GM21529 (cell line): ENCODE data around the gene SAMD9.
"Not testable (repeated sequence)": the region's sequence is repeated elsewhere in the genome, so short reads cannot be mapped to it uniquely, and the experiment has no call there.

ENCODE experiments used
- ATAC-seq: cut with Tn5 transposase; IDR thresholded peaks from one replicate; pipeline ENCODE4 v1.9.1; 2021; ENCODE audit not compliant: unreplicated experiment

Gene SAMD9

DNA sequence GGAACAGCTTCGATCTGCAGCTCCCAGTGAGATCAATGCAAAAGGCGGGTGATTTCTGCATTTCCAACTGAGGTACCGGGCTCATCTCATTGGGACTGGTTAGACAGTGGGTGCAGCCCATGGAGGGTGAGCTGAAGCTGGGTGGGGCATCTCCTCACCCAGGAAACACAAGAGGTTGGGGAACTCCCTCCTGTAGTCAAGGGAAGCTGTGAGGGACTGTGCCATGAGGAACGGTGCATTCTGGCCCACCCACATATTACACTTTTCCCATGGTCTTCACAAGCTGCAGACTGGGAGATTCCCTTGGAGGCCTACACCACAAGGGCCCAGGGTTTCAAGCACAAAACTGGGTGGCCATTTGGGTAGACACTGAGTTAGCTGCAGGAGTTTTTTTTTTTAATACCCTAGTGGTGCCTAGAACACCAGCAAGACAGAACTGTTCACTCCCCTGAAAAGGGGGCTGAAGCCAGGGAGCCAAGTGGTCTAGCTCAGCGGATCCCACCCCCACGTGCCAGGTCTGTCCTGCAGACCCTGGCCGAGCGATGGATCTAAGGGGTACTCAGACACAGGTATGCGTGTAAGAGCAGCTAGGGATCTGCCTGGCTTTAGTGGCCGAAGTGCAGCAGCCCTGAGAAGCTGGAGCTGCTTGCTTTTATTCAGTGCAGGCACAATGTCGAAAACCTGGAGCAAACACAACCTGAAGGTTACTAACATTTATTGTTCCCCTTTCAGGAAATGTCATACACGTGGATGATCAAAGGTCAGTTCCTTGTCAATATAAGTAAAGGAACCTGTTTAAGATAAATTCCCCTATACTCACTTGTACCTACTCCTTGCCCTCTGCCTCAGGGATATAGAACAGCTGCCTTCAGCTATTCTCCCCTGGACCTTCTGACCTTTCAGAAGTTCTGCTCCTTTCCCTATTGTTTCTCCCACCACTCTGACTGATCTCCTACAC is 3.1 kb upstream of the SAMD9 start:
- ATAC-seq, result no peak

- no peak for ATAC-seq
Observed at GRCh38 chr7:93119191-93119905, 1.6 kb upstream of the SAMD9 start.

GRCh38 chr7:93117327-93117726 is 452 bp downstream of the SAMD9 start:
- ATAC-seq, result no peak

DNA sequence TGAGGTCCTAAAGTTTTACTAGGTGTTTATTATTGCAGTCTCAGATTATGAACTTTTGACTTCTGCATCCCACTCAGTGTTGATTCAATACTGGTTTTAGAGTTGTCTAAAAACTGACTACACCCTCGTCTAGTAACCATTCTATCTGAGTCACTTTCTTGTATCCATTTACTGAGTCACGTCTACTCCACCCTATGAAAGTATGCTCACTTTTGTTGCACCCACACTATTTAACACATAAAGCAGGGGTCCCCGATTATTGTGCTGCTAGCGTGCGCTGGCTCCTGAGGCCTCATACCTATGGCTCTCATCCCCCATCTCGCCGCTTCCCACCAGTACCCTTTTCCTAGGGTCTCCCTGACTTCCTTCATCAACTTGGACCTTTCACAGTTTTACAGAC is 2.0 kb downstream of the SAMD9 start:
- ATAC-seq, result no peak

GRCh38 chr7:93108003-93108402 is 9.8 kb downstream of the SAMD9 start:
- no peak for ATAC-seq

- ATAC-seq, result no peak
Observed at GRCh38 chr7:93097388-93097787, 20.4 kb downstream of the SAMD9 start.

GRCh38 chr7:93092757-93093370 is 24.9 kb downstream of the SAMD9 start:
- ATAC-seq, result peak; percentile 89

DNA sequence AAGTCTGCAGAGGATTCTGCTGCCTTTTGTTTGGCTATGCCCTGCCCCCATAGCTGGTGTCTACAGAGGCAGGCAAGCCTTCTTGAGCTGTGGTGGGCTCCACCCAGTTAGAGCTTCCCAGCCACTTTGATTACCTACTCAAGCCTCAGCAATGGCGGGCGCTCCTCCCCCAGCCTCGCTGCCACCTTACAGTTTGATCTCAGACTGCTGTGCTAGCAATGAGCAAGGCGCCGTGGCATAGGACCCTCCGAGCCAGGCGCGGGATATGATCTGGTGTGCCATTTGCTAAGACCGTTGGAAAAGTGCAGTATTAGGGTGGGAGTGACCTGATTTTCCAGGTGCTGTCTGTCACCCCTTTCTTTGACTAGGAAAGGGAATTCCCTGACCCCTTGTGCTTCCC is 44.4 kb downstream of the SAMD9 start:
- not testable (repeated sequence) for ATAC-seq

- no peak for ATAC-seq
Observed at GRCh38 chr7:93062599-93062998, 55.2 kb downstream of the SAMD9 start.

- no peak for ATAC-seq
Observed at GRCh38 chr7:93060865-93061264, 56.9 kb downstream of the SAMD9 start.

DNA sequence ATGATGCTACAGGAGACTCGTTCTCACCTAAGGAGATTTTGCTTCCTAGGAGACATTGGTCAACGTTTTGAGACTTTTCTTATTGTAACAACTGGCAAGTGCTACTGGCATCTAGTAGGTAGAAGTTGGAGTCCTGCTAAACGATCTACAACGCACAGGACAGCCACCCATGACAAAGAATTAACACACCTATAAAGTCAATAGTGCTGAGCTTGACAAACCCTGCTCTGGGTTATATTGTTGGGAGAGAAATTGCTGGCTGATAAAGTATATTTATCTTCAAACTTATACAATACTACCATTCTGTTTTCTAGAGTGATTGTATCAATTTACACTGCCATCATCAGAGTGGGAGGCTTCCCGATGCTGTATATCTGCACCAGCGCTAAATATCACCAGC is 57.8 kb downstream of the SAMD9 start:
- no peak for ATAC-seq

DNA sequence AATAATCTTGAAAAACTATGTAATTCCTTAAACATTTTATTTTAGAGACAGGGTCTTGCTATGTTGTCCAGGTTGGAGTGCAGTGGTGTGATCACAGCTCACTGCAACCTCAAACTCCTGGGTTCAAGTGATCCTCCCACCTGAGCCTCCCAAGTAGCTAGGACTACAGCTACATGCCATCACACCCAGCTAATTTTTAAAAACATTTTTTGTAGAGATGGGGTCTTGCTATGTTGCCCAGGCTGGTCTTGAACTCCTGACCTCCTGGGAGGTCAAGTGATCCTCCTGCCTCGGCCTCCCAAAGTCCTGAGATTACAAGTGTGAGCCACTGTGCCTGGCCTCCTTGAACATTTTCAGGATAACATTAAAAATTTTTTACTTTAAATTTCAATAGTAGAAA is 61.2 kb downstream of the SAMD9 start:
- not testable (repeated sequence) for ATAC-seq

GRCh38 chr7:93055543-93056107 is 62.2 kb downstream of the SAMD9 start:
- ATAC-seq, result peak; percentile 72

DNA sequence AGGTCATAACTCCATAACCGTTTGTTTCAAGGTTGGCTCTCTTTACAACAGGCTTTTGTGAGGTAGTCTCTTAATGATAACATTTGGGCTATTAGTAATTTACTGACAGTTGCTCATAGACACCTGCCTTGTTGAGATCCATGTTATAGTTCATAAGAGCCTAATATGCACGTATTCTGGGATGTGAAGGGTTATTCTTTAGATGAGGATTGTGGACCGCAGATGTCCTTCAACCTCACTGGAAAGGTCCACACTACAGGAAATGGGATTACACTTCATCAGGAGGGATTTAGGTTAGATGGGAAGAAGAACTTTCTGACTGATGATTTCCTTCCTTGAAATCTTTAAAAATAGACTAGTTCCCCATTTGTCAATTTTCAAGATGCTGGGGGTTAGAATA is 62.8 kb downstream of the SAMD9 start:
- no peak for ATAC-seq

- no peak for ATAC-seq
Observed at GRCh38 chr7:93053949-93054943, 63.5 kb downstream of the SAMD9 start.

DNA sequence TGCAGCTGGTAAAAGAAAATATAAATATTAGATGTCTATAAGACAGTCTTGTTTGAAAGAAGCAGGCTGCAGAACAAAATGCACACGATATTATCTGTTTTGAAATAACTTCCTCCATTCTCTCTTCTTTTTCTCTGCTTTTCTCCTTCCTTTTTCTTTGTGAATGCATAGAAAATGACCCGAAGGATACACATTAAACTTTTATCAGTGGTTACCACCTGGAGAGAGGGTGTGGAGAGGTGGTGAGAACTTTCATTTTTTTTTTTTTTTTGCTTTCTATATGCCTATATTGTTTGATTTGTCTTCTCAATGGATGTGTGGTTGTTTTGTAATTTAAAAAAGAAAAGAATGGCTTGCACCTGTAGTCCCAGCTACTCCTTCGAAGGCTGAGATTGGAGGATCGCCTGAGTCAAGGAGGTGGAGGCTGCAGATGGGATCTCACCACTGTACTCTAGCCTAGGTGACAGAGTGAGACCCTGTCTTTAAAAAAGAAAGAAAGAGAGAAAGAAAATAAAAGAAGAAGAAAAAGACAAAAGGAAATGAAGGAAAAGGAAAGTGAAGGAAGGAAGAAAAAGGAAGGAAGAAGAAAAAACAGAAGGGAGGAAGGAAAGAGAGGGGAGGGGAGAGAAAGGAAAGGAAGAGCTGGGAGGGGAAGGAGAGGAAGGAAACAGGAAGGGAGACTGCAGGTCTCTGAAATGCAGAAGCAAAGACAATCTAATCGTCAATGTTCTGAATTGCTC is 64.4 kb downstream of the SAMD9 start:
- no peak for ATAC-seq

DNA sequence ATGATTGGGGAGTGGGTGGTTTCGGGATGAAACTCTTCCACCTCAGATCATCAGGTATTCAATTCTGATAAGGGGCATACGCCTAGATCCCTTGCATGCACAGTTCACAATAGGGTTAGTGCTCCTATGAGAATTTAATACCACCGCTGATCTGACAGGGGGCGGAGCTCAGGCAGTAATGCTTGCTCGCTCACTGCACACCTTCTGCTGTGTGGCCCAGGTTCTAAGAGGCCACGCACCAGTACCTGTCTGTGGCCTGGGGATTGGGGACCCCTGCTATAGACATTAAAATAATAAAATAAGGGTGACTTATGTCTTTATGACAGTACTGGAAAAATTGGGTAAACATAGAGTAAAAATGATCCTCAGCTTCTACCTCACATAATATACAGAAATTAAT is 66.1 kb downstream of the SAMD9 start:
- no peak for ATAC-seq
